HG03565 (cell line): ENCODE measurements around the gene GPI.
"Not testable (repeated sequence)": the region's sequence is repeated elsewhere in the genome, so short reads cannot be mapped to it uniquely, and the experiment has no call there.

Experiments
- ATAC-seq: cut with Tn5 transposase; IDR thresholded peaks from one replicate; pipeline ENCODE4 v1.9.1; 2021; ENCODE audit warnings: mild to moderate bottlenecking, moderate library complexity; ENCODE audit not compliant: unreplicated experiment

Gene GPI

DNA sequence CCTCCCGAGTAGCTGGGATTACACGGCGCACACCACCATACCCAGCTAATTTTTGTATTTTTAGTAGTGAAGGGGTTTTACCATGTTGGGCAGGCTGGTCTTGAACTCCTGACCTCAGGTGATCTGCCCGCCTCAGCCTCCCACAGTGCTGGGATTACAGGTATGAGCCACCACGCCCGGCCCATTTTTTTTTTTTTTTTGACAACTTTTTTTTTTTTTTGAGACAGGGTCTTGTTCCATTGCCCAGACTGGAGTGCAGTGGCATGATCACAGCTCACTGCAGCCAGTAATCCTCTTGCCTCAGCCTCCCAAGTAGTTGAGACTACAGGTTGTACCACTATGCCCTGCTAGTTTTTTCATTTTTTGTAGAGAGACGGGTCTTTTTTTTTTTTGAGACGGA lies 35.8 kb downstream of the GPI start:
- not testable (repeated sequence) for ATAC-seq

DNA sequence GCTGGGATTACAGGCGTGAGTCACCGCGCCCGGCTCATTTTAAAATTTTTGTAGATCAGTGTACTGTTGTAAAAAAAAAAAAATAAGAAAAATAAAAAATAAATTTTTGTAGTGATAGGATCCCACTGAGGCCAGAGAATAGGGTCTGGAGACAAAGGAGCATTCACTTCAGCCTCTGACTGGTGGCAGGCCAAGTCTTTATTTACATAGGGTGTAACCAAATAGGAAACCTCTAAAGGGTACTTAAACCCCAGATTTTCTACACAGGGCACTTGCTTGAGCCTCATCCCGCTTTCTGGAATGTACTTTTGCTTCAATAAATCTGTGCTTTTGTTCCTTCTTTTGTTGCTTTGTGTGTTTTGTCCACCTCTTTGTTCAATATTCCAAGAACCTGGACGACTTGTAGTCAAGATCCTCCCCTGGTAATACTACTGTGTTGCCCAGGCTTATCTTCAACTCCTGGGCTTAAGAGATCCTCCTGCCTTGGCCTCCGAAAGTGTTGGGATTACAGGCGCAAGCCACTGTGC lies 37.1 kb downstream of the GPI start:
- no peak for ATAC-seq

DNA sequence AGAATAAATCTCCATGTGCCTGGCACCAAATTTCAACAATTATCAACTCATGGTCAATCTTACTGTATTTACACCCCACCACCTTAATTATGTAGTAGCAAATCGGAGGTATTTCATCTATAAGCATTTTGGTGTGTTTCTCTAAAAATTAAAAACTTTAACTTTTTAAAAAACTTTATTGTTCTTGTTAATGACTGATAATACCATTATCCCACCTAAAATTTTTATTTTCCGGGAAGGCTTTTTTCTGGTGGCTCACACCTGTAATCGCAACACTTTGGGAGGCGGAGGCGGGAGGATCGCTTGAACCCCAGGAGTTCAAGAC lies 38.8 kb downstream of the GPI start:
- ATAC-seq, result no peak

DNA sequence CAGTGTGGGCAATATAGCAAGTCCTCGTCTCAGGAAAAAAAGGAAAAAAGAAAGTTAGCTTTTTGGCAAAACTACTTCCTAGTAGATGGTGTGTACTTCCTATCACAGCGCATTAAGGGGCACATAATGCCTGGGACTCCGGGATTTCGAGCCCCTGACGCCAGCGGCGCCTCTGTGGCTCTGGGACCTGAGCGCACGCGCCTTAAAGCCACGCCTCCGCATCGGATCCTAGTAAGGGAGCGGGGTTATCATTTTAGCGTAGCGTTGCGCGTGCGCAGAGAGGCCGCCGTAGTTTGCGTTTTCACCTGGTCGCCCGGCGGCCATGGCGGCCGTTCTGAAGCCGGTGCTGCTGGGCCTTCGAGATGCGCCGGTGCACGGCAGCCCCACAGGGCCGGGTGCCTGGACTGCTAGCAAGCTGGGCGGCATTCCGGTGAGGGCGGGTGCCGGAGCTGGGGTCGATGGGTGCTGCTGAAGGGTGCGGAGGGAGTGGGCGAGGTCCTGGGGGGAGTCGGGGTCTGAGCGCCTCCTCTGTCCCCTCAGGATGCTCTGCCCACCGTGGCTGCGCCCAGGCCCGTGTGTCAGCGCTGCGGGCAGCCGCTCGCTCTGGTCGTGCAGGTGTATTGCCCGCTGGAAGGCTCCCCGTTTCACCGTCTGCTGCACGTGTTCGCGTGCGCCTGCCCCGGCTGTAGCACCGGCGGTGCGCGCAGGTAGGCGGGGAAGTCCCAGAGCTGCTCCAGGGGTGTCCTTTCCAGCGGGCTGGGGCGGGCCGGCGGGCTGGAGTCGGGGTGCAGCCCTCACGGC lies 39.3 kb downstream of the GPI start, which contains the start of gene PDCD2L:
Gene PDCD2L (plus strand): TSS at position 291 of the 801 bp plus-strand sequence. CDS start 32 bp downstream, at position 323.
- ATAC-seq, result peak; percentile 90

DNA sequence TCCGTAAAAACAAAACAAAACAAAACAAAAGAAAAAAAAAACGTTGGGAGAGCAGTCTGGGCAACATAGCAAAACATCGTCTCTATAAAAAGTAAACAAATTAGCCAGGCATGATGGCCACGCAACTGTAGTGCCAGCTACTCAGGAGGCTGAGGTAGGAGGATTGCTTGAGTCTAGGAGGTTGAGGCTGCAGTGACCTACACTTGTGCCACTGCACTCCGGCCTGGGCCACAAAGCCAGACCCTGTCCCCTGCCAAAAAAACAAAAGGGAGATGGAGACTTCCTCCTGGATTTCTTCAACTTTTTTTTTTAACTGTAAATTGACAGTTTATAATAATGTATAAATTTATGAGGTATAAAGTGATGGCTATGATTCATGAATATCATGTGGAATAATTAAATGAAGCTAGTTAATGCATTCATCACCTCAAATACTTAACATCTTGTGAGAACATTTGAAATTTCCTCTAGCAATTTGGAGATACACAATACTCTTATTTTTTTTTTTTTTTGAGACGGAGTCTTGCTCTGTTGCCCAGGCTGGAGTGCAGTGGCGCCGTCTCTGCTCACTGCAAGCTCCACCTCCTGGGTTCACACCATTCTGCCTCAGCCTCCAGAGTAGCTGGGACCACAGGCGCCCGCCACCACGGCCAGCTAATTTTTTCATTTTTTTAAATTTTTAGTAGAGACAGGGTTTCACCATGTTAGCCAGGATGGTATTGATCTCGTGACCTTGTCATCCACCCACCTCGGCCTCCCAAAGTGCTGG lies 41.1 kb downstream of the GPI start:
- ATAC-seq, result no peak

DNA sequence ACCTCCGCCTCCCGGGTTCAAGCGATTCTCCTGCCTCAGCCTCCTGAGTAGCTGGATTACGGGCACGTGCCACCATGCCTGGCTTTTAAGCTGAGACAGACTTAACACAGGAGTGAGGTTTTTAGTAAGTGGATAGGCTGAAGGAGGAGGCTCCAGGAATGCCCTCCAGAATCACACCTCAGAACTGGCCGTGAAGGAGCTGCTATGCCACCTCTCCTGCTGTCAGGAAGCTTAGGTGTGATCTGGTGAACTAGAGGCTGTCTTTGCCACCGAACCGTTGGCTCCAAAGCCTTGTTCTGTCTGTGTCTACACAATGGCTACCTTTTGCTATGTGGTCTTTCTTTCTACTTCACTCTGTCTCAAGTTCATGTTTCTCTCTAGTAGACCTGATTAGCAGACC lies 43.4 kb downstream of the GPI start:
- no peak for ATAC-seq

DNA sequence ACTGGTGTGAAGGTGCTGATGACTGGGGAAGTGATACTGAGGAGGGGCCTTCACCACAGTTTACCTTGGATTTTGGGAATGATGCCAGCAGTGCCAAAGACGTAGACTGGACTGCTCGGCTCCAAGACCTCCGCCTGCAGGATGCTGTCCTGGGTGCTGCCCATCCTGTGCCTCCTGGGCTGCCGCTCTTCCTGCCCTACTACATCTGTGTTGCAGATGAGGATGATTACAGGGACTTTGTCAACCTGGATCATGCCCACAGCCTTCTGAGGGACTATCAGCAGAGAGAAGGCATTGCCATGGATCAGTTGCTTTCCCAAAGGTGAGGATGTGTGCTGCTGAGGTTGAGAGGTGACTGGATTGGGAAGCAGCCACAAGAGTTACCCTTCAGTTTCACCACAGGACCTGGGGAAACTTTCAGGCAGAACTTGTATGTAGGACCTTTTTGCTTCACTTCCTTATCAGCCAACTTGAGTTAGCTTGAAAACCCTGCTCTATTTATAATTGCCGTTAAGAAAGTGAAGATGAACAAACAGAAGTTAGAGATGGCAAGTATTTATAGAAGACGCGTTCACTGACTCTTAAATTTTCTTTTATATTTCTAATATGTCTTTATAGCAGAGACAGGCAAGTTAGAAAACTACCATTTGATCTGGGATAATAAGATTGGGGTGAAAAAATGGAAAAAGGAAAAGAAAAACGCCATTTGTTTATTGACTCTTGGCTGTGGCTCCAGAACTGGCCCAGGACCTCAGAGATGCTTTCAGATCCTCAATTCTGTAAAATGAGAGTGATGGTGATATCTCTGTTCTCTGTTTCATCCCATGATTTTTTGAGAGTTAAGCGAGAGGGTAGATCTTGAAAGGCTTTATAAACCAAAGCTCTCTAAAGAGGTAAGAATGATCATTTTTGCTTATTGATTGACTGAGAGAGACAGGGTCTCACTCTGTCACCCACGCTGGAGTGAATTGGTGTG lies 44.5 kb downstream of the GPI start:
- no peak for ATAC-seq

DNA sequence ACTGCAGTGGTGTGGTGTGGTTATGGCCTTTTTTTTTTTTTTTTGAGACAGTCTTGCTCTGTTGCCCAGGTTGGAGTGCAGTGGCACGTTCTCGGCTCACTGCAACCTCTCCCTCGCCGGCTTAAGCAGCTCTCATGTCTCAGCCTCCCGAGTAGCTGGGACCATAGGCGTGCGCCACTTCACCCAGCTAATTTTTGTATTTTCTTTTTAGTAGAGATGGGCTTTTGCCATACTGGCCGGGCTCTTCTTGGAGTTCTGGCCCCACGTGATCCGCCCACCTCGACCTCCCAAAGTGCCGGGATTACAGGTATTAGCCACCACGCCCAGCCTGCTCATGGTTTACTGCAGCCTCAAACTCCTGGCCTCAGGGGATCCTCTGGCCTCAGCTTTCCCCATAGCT lies 46.2 kb downstream of the GPI start:
- ATAC-seq, result no peak

DNA sequence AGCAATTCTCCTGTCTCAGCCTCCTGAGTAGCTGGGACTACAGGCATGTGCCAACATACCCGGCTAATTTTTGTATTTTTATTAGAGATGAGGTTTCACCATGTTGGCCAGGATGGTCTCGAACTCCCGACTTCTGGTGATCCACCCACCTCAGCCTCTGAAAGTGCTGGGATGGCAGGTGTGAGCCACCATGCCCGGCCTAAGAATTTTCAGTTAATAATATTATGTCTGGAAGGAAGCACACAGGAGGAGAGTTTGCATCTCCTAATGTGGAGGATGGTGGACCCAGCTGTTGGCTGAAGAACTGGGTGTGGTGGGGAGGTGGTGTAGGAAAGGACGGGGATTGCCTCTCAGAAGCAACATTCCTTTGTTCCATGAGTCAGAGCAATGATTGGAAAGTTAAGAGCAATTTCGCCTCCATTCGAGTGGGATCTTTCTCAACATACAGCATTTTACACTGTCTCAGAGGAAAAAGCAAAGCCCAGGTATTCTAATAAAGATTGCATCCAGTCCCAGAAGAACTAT lies 51.1 kb downstream of the GPI start:
- no peak for ATAC-seq

DNA sequence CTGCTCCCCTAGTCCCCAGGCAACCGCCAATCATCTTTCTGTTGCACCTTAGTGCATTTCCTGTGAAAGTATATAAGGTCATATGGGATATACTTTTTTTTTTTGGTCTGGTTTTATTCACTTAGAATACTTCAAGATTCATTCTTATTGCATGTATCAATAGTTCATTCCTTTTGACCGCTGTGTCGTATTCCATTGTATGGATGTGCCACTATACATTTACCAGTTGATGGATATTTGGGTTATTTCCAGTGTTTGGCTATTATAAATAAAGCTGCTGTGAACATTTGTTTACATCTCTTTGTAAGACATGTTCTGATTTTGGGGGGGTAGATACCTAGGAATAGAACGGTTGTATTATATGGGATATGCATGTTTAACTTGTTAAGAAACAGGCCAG lies 53.3 kb downstream of the GPI start:
- no peak for ATAC-seq

DNA sequence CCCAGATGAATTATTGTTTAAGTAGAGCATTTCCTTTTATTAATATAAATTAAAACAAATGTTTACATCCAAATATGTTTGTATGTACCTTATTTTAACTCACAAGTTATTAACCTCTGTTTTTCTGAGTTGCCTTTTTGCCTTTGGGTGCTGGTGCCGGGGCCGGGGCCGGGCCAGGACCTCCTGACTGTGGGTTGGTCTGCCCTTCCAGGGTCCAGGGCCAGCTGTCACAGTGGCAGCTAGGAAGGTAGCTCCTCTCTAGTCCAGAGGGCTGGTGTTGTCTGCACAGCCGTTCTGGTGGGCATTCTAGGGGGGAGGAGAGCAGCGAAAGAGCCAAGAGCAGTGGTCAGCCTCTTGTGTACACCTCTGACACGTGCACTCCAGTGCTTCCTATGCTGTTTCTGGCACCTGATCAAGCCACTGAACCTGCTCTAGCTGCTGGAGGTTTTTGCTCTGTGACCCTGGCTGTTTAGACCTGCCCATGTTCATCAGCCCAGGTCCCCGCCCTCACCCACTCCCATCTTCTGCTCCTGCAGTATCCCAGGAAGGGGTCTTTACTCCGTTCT lies 61.2 kb downstream of the GPI start:
- ATAC-seq, result no peak

DNA sequence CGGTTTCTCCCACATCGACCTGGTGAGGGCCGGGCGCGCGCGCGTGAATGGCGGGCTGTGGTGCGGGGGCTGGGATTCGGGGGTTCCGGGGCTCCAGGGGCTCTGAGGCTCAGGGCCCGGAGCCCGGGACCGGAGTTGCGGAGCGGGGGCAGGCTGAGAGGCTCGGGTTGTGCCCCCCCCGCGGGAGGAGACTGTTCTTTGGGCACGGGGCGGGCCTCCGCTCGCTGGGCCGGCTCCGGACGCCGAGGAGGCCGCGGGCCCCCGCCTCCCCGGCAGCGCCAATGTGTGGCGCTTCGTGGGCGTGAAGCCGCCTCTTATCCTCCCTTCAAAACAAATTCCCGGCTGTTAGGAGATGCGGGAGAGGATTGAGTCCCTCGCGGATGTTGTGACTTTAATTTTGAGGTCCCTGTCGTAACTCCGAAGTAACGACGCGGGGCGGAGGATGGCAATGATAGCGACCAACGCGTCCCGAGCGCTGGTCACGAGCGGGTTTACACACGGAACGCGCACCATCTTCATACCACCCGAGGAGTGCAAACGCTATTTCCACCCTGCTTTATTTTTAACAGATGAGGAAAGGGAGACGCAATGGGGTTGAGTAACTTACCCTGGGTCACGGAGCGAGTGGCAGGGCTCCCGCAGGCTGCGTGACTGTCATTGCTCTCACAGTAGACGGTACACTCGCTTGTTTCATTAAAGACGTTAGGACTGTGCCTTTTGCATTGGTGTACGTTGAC lies 63.7 kb downstream of the GPI start:
- peak; percentile 15 for ATAC-seq

DNA sequence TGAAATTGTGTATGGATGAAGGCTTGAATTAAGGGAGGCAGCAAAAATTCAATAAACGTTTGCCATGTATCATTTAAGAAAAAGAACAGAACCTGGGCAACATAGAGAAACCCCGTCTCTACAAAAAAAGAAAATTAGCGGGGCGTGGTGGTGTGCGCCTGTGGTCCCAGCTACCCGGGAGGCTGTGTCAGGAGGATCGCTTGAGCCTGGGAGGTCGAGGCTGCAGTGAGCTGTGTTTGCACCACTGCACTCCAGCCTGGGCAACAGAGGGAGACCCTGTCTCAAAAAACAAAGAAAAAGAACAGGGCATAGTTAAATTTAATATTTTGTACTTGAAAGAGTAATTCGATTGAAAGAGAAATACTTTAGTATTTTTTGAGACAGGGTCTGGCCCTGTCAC lies 64.6 kb downstream of the GPI start:
- ATAC-seq, result no peak

DNA sequence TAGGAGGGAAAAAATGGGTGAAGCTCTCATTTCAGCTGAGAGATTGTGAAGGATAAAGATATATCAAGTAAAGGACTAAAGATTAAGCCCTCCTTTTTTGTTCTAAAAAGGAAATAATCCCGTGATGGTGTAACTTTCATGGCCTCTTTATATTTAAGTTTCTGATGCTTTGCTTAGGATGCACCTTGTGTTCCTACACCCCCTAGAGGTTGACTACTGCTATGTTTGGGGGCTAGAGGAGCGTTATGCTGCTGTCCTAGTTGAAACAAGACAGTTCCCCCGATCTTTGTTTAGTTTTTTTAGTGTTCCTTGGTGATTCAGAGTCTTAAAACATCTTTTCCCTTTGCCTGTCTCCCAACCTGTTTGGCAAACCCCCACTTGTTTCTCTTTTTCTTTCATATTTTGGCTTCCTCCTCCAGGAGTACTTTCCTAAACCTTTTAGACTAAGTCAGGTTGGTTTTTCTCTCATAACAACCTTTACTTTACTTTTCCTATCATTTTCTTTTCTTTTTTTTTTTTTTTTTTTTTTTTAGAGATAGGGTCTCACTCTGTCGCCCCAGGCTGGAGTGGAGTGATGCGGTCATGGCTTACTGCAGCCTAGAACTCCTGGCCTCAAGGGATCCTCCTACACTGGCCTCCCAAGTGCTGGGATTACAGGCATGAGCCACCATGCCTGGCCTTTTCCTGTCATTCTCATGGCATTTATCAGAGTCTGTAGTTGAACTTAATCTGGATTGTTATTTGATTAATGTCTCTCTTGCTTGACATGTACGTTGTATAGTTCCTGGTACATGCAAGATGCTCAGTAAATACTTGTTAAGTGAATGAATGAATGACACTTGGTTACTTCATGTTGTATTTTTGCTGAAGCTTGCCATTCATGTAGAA lies 66.0 kb downstream of the GPI start:
- ATAC-seq, result no peak

DNA sequence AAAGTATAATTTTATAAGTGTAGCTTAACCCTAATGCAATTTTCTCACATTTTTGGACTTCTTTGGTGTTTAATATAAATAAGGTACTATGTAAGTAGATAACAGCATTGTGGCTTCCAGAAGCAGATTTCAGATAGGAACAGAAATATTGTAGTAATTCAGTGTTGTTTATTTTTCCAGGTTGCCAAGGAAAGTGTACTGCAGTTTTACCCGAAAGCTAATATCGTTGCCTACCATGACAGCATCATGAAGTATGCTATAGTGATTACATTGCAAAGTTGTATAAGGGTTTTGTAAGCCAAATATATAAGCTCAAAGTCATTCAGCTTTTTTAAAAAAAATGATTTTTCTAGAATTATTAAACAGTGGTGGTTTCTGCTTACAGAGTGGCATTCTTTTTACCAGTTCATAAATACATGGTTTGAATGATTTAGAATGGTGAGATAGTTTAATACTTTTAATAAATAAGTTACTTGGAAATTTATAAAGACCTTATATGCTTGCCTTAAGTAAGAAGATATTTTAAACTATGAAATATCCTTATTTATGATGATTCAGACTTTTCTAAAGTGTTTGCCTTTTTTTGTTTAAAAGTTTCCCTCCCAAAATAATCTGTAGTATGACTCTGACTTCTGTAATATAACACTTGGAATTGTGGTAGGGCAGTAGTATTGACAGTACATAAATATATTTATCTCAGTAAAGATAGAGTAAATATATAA lies 66.8 kb downstream of the GPI start:
- ATAC-seq, result no peak

DNA sequence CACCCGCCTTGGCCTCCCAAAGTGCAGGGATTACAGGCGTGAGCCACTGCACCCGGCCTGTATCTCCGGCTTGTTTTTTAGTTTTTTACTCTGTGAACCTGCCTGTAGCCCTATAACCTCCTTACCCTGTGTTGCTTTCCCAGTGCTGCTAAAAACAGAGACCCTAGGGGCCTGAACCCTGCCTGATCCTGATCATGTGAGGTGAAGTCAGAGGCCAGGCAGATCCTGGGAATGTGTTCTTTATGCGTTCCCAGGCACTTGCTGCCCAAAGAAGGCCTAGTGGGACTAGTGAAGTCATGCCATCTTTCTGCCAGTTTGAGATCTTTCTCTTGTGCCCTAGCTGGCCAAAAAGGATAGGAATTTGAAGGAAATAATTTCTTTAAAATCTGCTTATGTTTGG lies 67.8 kb downstream of the GPI start:
- no peak for ATAC-seq

DNA sequence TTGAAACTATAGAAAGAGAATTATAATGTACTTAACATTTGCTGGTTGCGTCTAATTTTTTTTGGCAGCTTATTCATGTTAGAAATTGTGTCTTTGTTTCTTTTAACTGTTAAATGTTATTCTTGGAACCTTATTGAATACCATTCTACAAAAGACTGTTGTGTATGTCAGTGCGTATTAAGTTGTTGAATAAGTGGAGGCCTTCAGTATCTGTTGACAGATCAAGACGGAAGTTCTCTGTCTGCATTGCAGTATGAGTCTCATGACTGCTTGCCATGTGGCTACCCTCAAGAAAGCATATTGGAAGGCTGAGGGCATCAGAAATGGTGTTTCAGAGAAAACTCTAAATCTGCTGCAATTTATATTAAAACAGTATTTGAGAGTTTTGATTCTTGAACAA lies 71.7 kb downstream of the GPI start:
- no peak for ATAC-seq

DNA sequence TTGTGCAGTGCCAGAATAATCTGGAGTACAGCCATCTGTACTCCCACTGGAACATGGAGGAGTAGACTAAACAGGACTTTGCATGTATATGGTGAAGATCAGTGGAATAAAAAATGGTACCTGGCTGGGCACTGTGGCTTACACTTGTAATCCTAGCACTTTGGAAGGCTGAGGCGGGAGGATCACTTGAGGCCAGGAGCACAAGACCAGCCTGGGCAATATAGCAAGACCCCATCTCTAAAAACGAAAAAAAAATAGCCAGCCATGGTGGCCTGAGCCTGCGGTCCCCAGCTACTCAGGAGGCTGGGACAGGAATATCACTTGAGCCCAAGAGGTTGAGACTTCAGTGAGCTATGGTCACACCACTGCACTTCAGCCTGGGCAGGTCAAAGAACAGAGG lies 83.2 kb downstream of the GPI start:
- ATAC-seq, result no peak
